MM.1S (cell line): ENCODE results near the gene ARHGEF10L.

Source experiments
- EZH2 ChIP-seq: fragments of 300-600 bp; sonication (generic); optimal IDR thresholded peaks from 2 replicates; pipeline ENCODE3; 2017; ENCODE audit warnings: low read depth, mild to moderate bottlenecking, antibody characterized with exemption, low read length, mixed read lengths
- EZH2phosphoT487 ChIP-seq: fragments of 300-600 bp; sonication (generic); IDR thresholded peaks from 2 replicates; pipeline ENCODE4 v1.6.1; 2018; ENCODE audit warnings: antibody characterized with exemption, low read length
- TF ChIP-seq, protein P1 (sequence below): fragments of 300-600 bp; sonication (generic); IDR thresholded peaks from 2 replicates; pipeline ENCODE4 v1.5.1; 2016; ENCODE audit warnings: antibody characterized with exemption, low read length, mixed read lengths

DNA sequence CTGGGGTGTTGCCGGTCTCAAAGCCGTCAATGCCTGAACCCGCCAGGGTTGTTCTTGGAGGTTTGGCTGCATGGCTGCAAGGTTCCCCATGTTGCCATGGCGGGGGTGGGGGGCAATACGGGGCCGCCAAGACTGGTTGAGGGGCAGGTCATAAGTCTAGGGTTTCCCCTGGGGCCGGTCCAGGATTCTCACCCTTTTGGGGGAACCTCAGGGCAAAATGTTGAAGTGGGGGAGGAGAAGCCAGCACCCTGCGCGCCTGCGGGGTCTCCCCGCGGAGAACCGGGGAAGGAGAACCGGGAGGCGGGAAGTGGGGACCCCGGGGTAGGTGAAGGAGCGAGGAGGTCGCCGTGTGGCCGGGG lies 401 bp upstream of the ARHGEF10L start:
- TF ChIP-seq, protein P1, sequence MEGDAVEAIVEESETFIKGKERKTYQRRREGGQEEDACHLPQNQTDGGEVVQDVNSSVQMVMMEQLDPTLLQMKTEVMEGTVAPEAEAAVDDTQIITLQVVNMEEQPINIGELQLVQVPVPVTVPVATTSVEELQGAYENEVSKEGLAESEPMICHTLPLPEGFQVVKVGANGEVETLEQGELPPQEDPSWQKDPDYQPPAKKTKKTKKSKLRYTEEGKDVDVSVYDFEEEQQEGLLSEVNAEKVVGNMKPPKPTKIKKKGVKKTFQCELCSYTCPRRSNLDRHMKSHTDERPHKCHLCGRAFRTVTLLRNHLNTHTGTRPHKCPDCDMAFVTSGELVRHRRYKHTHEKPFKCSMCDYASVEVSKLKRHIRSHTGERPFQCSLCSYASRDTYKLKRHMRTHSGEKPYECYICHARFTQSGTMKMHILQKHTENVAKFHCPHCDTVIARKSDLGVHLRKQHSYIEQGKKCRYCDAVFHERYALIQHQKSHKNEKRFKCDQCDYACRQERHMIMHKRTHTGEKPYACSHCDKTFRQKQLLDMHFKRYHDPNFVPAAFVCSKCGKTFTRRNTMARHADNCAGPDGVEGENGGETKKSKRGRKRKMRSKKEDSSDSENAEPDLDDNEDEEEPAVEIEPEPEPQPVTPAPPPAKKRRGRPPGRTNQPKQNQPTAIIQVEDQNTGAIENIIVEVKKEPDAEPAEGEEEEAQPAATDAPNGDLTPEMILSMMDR: no peak
- no peak for TF ChIP-seq EZH2
- no peak for TF ChIP-seq EZH2phosphoT487
